Hepatic stellate cell (primary cell): ENCODE measurements around the gene GNS.

Experiments used
- DNase-seq: peaks from one replicate; pipeline ENCODE4 v3.0.0; 2011; ENCODE audit warnings: low spot score

The GNS gene

GRCh38 chr12:64673490-64674169, 85.6 kb downstream of the GNS start:
- no peak for DNase-seq

- no peak for DNase-seq
These were observed 86.2 kb downstream of the GNS start for GRCh38 chr12:64672925-64673409.

GRCh38 chr12:64671681-64672080, 87.5 kb downstream of the GNS start:
- DNase-seq: no peak

GRCh38 chr12:64670919-64671639, 88.1 kb downstream of the GNS start:
- DNase-seq: no peak

- no peak for DNase-seq
These were observed 89.2 kb downstream of the GNS start for GRCh38 chr12:64670019-64670418.

- DNase-seq: no peak
These were observed 89.8 kb downstream of the GNS start for GRCh38 chr12:64669270-64669842.

- DNase-seq: no peak
These were observed 91.4 kb downstream of the GNS start for GRCh38 chr12:64667793-64668192.

GRCh38 chr12:64666054-64666914, 92.9 kb downstream of the GNS start:
- no peak for DNase-seq

- no peak for DNase-seq
These were observed 93.7 kb downstream of the GNS start for GRCh38 chr12:64665514-64665913.
